Transverse colon (tissue), 4 donors: ENCODE measurements around the gene CCDC69. TPM values are rescaled to one million over a fixed set of nuclear protein-coding genes. Genes with fewer than 3 reads are reported as not detected.
"Not testable (repeated sequence)": the region's sequence is repeated elsewhere in the genome, so short reads cannot be mapped to it uniquely, and the experiment has no call there.

Experiments used
- DNase-seq: peaks from one replicate; pipeline ENCODE4 v3.0.0-alpha.2; 2019
- H3K27ac ChIP-seq, 4 donors: fragments of 200-600 bp; sonication (generic); 2 replicates each; pipeline ENCODE4 v1.5.1; 2016 to 2018; ENCODE audit warnings: inconsistent platforms in 4 of 4
- H3K27me3 ChIP-seq: fragments of 200-600 bp; sonication (generic); 2 replicates; pipeline ENCODE4 v1.5.1; 2017; ENCODE audit warnings: inconsistent platforms
- H3K36me3 ChIP-seq, 4 donors: fragments of 200-600 bp; sonication (generic); 2 replicates each; pipeline ENCODE4 v1.5.1; 2017 to 2019; ENCODE audit warnings: inconsistent platforms in 4 of 4
- H3K4me1 ChIP-seq, 4 donors: fragments of 200-600 bp; sonication (generic); 2 replicates each; pipeline ENCODE4 v1.5.1; 2017 to 2020; ENCODE audit warnings: inconsistent platforms in 4 of 4
- H3K4me3 ChIP-seq, 4 donors: fragments of 200-600 bp; sonication (generic); 1 replicate in 1 of 4; 2 replicates in 3 of 4; pipeline versions ENCODE4 v1.5.1 to v1.6.1; 2017 to 2019; ENCODE audit warnings: inconsistent platforms in 4 of 4
- H3K9me3 ChIP-seq, 2 donors: fragments of 200-600 bp; sonication (generic); 2 replicates each; pipeline ENCODE4 v1.5.1; 2017 to 2019; ENCODE audit warnings: inconsistent platforms in 2 of 2
- CTCF ChIP-seq, 5 experiments: fragments of 200-600 bp in 3 of 5; fragments of 450-650 bp in 2 of 5; sonication (generic) in 3 of 5; IDR thresholded peaks; 1 replicate in 2 of 5; 2 replicates in 3 of 5; pipeline ENCODE4 v1.5.1; 2016 to 2017; ENCODE audit warnings: antibody characterized with exemption in 5 of 5, inconsistent platforms in 3 of 5, mild to moderate bottlenecking in 2 of 5, moderate library complexity in 1 of 5
- EP300 ChIP-seq: sonication (generic); formaldehyde crosslinking; IDR thresholded peaks from one replicate; pipeline ENCODE4 v1.6.1; 2017; ENCODE audit warnings: antibody characterized with exemption, low read depth
- POLR2A ChIP-seq: fragments of 450-650 bp; IDR thresholded peaks from one replicate; pipeline ENCODE4 v1.6.1; 2016; ENCODE audit warnings: antibody characterized with exemption, mild to moderate bottlenecking, moderate library complexity
- POLR2AphosphoS5 ChIP-seq, 3 donors: sonication (generic); formaldehyde crosslinking; IDR thresholded peaks; one replicate each; pipeline ENCODE4 v1.6.1; 2016; ENCODE audit warnings: antibody characterized with exemption in 3 of 3
- WGBS, 2 donors: methylation state at CpG; one replicate each; pipeline ENCODE4 v1.1.5; 2018; ENCODE audit warnings: low coverage in 1 of 2; 5-methylcytosine and 5-hydroxymethylcytosine counted together
- in situ Hi-C, 4 donors: fragments of 200-750 bp; cut with MboI; loops; one replicate each; pipeline versions ENCODE4 v1.15.0 to v1.15.1; 2017; ENCODE audit warnings: low sequenced_read_pairs in 3 of 4, low pct_ligation_motif_present in 1 of 4, low pct_unique_long_range_greater_than_20kb in 1 of 4
- intact Hi-C: fragments of 100-400 bp; cut with DNase I; formaldehyde crosslinking; loops from one replicate; pipeline ENCODE4 v1.15.1; 2023; ENCODE audit warnings: low total_unique reads
- total RNA-seq, 4 donors: library from RNA; depleted of rRNA; stranded (reverse); fragments of >200 nt; gene quantifications; one replicate each; pipeline ENCODE4 v1.1.0, GENCODE V29; 2016

Gene CCDC69
- total RNA-seq, 4 donors from 2014 or later, result 37.7 to 89.2 (median 62.1) TPM

- 50 to 89% methylated on average over 1 to 5 of the region's 5 CpGs for WGBS, 2 donors
- intact Hi-C loops (no loop called here), in situ Hi-C loops (no loop called here)
- Histone ChIP-seq H3K9me3 (no peaks in the 10 kb centered on the region), H3K27ac (no peak overlapping the region), H3K36me3 (no peaks in the 10 kb centered on the region), H3K4me1 (peaks cover 0 to 8% (median 4%) of the 10 kb centered on the region in 4 donors), H3K4me3 (no peak overlapping the region), H3K27me3 (no peaks in the 10 kb centered on the region)
- TF ChIP-seq POLR2AphosphoS5 (IDR thresholded peaks at IDR 0.05), result no peak
- no peak for TF ChIP-seq CTCF (IDR thresholded peaks at IDR 0.05)
- no peak for TF ChIP-seq EP300
- no peak for TF ChIP-seq POLR2A
- no peak for DNase-seq
These were observed 21.3 kb downstream of the CCDC69 start for GRCh38 chr5:151202381-151203139.

GRCh38 chr5:151200913-151201595, 22.8 kb downstream of the CCDC69 start:
- Histone ChIP-seq H3K9me3 (no peaks in the 10 kb centered on the region), H3K27me3 (no peaks in the 10 kb centered on the region), H3K4me3 (no peak overlapping the region), H3K4me1 (peaks cover 0 to 7% (median 4%) of the 10 kb centered on the region in 4 donors), H3K27ac (no peak overlapping the region), H3K36me3 (no peaks in the 10 kb centered on the region)
- DNase-seq, result no peak
- intact Hi-C loops, result no loop called here
- no peak for TF ChIP-seq EP300
- no peak for TF ChIP-seq CTCF (IDR thresholded peaks at IDR 0.05)
- TF ChIP-seq POLR2AphosphoS5 (IDR thresholded peaks at IDR 0.05), result no peak
- no peak for TF ChIP-seq POLR2A
- 79 to 100% methylated on average over 2 to 6 of the region's 6 CpGs for WGBS, 2 donors
- in situ Hi-C loops, result no loop called here

GRCh38 chr5:151199581-151200185, 24.2 kb downstream of the CCDC69 start:
- intact Hi-C loops, result no loop called here
- 57 to 81% methylated on average over 4 to 7 of the region's 7 CpGs for WGBS, 2 donors
- H3K9me3 ChIP-seq, result no peaks in the 10 kb centered on the region
- H3K27ac ChIP-seq, result no peak overlapping the region
- H3K4me1 ChIP-seq, result peaks cover 0 to 7% (median 4%) of the 10 kb centered on the region in 4 donors
- in situ Hi-C loops, result no loop called here
- no peaks in the 10 kb centered on the region for H3K27me3 ChIP-seq
- no peaks in the 10 kb centered on the region for H3K36me3 ChIP-seq
- no peak for DNase-seq
- no peak overlapping the region for H3K4me3 ChIP-seq
- no peak for TF ChIP-seq POLR2A
- TF ChIP-seq EP300, result no peak
- TF ChIP-seq POLR2AphosphoS5 (IDR thresholded peaks at IDR 0.05), result no peak
- TF ChIP-seq CTCF (IDR thresholded peaks at IDR 0.05), result no peak

GRCh38 chr5:151198861-151199260, 25.0 kb downstream of the CCDC69 start:
- Histone ChIP-seq H3K4me3 (no peak overlapping the region), H3K4me1 (peaks cover 0 to 7% (median 4%) of the 10 kb centered on the region in 4 donors), H3K36me3 (no peaks in the 10 kb centered on the region), H3K9me3 (no peaks in the 10 kb centered on the region), H3K27ac (no peak overlapping the region), H3K27me3 (no peaks in the 10 kb centered on the region)
- in situ Hi-C loops, result no loop called here
- WGBS, 2 donors, result 72 to 85% methylated on average over 3 to 5 of the region's 5 CpGs
- DNase-seq, result no peak
- TF ChIP-seq POLR2AphosphoS5 (IDR thresholded peaks at IDR 0.05) (no peak), CTCF (IDR thresholded peaks at IDR 0.05) (no peak), EP300 (no peak), POLR2A (no peak)
- intact Hi-C loops, result no loop called here

- H3K27me3 ChIP-seq, in situ Hi-C loops, intact Hi-C loops, DNase-seq, H3K9me3 ChIP-seq, H3K36me3 ChIP-seq, H3K4me3 ChIP-seq, H3K4me1 ChIP-seq: not testable (repeated sequence)
- 89 to 91% methylated on average over 8 to 9 of the region's 9 CpGs for WGBS, 2 donors
- peak overlapping the region in 2 of 4 donors; percentile 8 to 62 for H3K27ac ChIP-seq
These were observed 26.6 kb downstream of the CCDC69 start for GRCh38 chr5:151197291-151197600.
